IPS-NIHi7 (cell line): ENCODE results near the gene AAGAB.
A peak's percentile ranks its signal among the peaks of the same experiment; 100 is the strongest.

Experiments used
- DNase-seq: peaks from one replicate; pipeline ENCODE4 v3.0.0; 2012; ENCODE audit warnings: mixed read lengths; ENCODE audit errors: extremely low spot score

AAGAB gene

DNA sequence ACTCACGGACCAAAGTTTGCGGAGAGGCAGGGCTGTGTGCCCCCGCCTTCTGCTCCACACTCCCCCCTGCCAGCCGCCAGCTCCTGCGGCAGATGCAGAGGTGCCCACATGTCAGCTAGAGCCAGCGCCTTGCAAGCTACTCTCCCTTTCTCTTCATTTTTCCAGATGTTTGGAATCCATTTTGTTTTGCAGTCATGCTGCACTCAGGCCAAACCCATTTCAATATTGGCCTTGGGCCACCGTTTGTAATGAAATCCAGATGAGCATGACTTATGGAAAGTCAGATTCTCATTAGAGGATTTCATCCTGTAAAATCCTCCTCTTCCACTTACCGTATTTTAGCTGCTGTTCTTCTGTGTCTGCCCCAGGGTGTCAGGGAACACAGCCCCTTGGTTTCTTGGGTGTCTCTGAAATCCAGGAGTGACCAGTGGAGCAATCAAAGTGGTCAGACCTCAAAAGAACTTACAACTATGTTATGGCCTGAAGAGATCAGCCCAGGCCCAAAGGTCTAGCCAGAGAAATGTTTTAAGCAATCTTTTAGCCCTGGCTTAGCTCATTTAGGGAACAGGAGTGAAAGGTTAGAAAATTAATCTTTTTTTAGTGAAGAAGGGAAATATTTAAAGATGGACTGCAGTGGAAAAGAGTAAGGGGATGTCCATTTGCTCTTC, 65.8 kb downstream of the AAGAB start:
- DNase-seq: no peak

- DNase-seq: no peak
Observed at GRCh38 chr15:67187351-67187854, 67.1 kb downstream of the AAGAB start.

GRCh38 chr15:67186688-67187087, 67.8 kb downstream of the AAGAB start:
- no peak for DNase-seq

- DNase-seq: no peak
Observed at GRCh38 chr15:67186226-67186649, 68.2 kb downstream of the AAGAB start.

DNA sequence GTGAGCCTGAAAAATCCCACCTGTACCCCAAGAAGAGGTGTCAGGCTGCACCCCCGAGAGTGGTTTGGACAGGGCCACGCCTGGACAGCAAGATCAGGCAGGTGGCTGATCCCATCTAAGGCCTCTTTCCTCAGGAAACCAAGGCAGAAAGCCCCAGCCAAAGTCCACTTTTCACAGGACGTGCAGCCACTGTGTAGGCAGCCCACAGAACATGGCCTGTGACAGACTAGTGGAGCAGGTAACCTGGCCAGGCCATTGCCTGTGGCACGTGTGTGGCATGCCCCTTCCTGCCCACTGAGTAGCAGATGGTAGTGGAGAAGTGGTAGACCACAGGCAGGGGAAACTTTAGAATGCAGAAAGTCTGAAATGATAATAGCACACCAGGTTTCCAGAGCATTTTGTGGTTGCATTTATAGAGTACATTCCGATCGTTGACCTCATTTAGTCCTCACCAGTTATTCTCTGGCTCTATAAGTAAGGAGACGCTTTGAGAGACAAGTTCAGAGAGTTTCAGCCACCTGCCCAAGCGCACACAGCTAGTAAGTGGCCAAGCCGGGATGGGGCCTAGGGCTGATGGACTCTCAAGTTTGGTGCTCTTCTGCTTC, 68.7 kb downstream of the AAGAB start:
- DNase-seq: no peak

DNA sequence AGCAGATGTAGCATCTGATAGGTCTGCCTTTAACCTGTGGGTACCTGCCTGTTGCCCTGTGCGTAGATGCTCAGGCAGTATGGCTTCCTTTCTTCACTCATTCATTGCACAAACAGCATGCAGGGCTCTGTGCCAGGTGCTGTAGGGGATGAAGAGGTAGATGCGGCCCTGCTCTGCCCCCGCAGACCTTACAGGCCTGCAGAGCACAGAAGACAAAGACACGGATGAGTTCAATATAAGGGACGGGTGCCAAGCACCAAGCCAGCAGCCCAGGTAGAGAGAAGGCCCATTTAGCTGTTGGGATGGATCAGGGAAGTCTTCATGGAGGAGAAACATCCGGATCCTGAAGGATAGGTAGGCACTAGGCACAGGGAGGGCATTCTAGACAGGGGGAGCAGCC, 69.4 kb downstream of the AAGAB start:
- DNase-seq: no peak

DNA sequence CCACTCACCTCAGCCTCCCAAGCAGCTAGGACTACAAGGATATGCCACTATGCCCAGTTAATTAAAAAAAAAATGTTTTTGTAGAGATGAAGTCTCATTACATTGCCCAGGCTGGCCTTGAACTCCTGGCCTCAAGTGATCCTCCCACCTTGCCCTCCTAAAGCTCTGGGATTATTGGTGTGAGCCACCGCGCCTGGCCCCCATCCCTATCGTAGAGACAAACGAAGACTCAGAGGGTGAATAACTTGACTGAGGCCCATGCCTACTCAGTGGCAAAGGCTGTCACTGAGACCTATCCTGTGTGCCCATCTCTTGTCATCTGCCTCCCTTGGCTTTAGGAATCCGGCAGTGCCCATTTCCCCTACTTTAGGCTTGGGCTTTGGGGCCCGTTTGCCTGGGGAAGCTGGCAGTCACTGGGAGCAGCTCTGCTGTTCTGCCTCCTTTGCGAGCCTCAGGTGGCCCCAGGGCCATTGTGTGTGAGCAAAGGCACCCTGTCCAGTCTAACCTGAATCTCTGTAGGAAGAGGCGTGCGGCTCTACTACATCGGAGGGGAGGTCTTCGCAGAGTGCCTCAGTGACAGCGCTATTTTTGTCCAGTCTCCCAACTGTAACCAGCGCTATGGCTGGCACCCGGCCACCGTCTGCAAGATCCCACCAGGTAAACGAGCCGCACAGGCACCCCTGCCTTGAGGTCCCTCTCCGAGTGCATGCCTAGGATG, 70.1 kb downstream of the AAGAB start:
- no peak for DNase-seq

- DNase-seq: no peak
Observed at GRCh38 chr15:67183443-67184169, 70.9 kb downstream of the AAGAB start.

GRCh38 chr15:67181221-67181639, 73.2 kb downstream of the AAGAB start:
- peak; percentile 44 for DNase-seq

GRCh38 chr15:67180514-67181191, 73.8 kb downstream of the AAGAB start:
- DNase-seq: peak; percentile 55

- DNase-seq: no peak
Observed at GRCh38 chr15:67180035-67180434, 74.4 kb downstream of the AAGAB start.

DNA sequence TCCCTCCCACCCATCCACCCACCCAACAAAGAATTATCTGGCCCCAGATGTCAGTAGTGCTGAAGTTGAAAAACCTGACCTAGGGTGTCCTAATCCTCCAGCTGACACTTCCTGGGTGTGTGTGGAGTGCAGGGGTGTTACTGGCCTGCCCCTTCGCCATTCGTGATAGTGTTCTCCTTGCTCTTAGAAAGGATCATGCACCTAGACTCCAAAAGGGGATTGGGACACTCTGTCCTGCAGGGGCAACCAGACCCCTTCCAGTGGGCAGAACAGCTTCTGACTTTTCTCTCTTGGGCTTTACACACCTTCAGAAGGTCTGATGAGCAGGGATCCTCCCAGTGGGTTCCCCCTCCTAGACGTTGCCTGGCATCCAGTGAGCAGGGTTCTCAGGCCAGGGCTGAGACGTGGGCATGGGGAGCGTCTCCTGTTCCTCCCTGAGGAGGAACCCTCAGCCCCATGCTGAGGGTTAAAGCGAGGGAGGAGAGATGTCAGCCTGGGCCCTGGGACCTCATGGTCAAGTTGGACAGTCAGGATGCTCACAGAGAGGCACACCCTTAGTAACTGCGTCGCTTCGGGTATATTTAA, 75.0 kb downstream of the AAGAB start:
- no peak for DNase-seq

DNA sequence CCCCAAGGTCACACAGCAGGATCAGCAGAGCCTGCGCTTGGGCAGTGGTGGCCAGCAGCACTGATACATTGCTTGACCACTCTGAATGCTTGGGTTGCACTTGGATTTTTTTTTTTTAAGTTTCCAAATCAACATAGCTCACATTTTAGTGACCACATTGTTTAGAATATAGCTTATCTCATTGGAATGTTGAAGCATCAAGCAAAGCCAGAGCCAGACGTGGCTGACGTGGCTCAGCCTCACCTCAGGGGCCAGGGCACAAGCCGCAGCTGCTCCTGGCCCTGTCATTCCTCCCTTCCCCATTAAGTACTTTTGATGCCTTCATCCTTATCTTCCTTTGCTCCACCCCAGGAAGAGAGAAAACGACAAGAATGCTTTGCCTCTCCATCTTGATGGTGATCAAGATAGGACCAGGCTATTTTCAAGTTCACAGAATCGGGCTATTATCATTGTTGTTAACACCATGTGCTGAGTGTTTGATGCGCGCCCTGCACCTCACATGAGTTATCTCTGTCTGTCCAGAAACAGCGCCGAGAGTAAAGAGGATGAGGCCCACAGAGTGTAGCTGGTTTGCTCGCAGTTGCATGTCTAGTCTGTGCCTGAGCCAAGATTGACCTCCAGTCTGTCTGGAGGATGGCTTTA, 75.8 kb downstream of the AAGAB start:
- no peak for DNase-seq

- DNase-seq: no peak
Observed at GRCh38 chr15:67177752-67178151, 76.7 kb downstream of the AAGAB start.

DNA sequence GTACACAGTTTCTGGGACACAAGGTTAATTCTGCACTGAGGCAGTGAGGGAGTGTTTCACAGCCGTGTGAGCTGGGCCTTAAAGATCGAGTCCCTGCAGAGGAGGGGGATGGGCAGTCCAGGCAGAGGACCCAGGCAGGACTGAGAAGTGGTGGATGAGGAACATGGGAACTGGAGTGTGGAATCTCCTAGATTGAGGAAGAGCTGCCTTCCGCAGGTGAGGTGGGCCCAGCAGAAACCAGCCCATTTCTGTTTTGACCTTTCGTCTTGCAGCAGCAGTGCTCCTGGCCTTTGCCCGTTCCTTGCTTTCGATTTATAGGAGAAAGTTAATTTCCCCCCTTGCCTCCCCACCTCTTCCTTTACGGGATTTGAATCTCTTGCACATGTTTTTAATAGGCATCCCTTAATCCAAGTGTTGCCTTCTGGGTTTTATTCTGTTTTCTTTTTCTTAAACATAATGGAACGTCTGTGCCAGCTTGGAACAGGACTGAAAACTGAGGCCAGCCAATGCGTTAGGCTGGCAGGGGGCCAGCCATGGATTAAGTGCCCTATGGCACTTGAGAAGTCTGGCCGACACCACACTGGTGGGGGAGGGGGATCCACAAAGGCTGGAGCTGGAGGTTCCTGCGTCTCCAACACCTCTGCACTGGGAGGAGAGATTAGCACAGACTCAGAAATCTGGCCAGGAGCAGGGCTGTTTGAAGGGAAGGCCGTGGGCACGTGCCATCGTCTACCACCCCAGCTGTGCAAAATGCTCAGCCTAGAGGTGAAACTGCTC, 78.1 kb downstream of the AAGAB start:
- DNase-seq: peak; percentile 59

DNA sequence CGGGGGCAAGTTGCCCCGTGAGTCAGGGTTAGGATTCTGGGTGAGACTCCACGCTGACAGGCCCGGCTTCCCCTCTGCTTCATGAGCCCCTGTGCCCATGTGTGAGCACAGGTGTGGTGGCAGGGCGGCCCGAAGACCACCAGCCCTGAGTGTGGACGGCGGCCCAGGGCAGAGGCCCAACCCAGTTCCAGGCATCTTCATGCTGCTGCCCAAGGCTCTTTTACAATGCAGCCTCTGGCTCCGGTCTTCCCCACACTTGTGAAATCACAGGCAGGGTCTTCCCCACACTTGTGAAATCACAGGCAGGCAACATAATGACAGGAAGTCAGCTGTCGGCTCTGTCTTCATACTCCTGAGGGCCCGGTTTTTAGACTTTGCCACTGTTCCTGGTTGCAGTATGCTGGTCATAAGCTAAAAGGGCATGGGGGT, 78.8 kb downstream of the AAGAB start:
- no peak for DNase-seq

DNA sequence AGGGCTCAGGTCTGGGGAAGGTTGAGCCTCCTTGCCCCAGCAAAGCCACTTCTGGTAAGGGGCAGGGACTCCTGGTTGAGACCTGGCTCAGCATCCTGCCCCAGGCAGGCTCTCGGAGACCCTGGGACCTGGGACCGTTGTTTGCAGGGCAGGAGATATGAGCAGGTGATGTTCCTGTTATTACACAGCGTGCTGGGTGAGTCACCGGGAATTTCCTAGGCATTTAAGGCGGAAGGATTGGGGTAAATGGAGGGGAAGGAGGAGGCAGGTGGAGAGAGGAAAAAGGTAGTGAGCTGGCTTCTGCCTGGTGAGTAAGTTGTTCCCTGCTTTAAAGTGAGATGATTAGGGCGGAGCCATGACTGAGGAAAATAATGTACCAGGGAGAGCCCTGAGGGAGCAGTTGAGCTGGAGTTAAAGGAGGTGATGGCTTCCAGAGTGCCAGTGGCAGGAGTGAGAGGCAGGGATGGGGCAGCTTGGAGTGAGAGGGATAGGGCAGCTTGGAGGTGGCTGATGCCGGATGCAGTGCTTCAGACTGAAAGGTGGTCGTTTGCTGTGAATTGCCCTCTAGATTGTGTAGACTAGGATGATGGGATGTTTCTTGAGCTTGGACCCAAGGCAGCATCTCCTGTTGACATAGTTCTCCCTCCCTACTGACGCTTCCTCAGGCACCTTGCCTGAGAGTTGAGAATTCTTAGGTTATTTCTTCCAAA, 79.4 kb downstream of the AAGAB start:
- peak; percentile 38 for DNase-seq

DNA sequence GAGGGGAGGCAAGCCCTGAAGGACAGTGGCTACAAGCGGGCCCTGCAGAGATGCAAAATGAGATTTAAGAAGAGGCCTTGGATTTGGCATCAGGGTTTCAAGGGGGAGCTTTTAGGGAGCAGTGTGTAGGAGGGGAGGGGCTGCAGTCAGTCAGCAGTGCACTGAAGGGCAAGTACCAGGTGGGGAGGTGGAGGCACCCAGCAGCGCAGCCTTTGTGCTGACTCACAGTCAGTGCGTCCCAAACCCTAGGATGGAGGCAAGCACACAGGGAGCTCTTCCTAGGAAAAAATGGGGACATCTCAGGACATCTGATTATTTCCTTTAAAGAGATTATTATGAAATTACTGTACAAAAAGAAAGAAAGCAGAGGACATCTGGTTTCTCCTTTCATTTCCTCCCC, 80.0 kb downstream of the AAGAB start:
- DNase-seq: no peak

- no peak for DNase-seq
Observed at GRCh38 chr15:67173786-67174185, 80.7 kb downstream of the AAGAB start.
